HCT116 (cell line): ENCODE measurements around the gene UBTD2.

ENCODE experiments used
- SP1 ChIP-seq: IDR thresholded peaks from 2 replicates; pipeline ENCODE4 v1.6.1; 2012; ENCODE audit warnings: low read depth
- ZFX ChIP-seq: fragments of 450-650 bp; IDR thresholded peaks from 2 replicates; pipeline ENCODE4 v1.6.1; 2017
- TF ChIP-seq, protein P1 (sequence below): IDR thresholded peaks from 2 replicates; pipeline ENCODE4 v1.6.1; 2012; ENCODE audit warnings: low read depth
- TF ChIP-seq, protein P2 (sequence below), 3 experiments: fragments of 200-600 bp in 1 of 3; sonication (generic) in 1 of 3; IDR thresholded peaks in 2 of 3; conservative IDR thresholded peaks in 1 of 3; 2 replicates each; pipeline ENCODE4 v1.5.1; 2012 to 2017; ENCODE audit warnings: low read depth in 2 of 3, low read length in 2 of 3, antibody characterized with exemption in 1 of 3, borderline replicate concordance in 1 of 3, control low read depth in 1 of 3, mild to moderate bottlenecking in 1 of 3, mixed read lengths in 1 of 3, mixed run types in 1 of 3, moderate library complexity in 1 of 3; ENCODE audit not compliant: insufficient read depth in 1 of 3

DNA sequence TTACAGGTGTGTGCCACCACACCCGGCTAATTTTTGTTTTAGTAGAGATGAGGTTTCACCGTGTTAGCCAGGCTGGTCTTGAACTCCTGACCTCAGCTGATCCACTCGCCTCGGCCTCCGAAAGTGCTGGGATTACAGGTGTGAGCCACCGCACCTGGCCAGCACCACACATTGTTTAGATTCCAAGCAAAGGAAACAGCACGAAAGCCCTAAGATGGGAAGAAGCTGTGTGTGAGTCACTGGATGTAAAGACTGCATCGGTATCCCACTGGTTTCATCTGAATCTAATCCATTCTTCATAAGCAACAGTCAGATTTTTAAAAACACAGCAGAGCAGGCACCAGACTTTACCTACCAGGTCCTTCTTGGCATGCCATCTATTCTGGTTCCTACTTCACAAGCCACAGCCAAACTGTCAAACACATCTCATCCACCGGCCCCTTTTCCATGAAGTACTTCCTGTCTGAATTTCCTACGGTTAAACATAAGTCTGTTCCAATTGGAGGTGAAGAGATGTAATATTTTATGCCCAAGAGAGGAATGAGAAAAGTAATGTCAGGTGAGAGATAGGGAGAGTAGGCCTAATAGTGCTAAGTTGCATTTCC, 17.4 kb downstream of the UBTD2 start:
- TF ChIP-seq, protein P1, sequence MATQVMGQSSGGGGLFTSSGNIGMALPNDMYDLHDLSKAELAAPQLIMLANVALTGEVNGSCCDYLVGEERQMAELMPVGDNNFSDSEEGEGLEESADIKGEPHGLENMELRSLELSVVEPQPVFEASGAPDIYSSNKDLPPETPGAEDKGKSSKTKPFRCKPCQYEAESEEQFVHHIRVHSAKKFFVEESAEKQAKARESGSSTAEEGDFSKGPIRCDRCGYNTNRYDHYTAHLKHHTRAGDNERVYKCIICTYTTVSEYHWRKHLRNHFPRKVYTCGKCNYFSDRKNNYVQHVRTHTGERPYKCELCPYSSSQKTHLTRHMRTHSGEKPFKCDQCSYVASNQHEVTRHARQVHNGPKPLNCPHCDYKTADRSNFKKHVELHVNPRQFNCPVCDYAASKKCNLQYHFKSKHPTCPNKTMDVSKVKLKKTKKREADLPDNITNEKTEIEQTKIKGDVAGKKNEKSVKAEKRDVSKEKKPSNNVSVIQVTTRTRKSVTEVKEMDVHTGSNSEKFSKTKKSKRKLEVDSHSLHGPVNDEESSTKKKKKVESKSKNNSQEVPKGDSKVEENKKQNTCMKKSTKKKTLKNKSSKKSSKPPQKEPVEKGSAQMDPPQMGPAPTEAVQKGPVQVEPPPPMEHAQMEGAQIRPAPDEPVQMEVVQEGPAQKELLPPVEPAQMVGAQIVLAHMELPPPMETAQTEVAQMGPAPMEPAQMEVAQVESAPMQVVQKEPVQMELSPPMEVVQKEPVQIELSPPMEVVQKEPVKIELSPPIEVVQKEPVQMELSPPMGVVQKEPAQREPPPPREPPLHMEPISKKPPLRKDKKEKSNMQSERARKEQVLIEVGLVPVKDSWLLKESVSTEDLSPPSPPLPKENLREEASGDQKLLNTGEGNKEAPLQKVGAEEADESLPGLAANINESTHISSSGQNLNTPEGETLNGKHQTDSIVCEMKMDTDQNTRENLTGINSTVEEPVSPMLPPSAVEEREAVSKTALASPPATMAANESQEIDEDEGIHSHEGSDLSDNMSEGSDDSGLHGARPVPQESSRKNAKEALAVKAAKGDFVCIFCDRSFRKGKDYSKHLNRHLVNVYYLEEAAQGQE: no peak
- TF ChIP-seq ZFX: no peak
- TF ChIP-seq, protein P2, sequence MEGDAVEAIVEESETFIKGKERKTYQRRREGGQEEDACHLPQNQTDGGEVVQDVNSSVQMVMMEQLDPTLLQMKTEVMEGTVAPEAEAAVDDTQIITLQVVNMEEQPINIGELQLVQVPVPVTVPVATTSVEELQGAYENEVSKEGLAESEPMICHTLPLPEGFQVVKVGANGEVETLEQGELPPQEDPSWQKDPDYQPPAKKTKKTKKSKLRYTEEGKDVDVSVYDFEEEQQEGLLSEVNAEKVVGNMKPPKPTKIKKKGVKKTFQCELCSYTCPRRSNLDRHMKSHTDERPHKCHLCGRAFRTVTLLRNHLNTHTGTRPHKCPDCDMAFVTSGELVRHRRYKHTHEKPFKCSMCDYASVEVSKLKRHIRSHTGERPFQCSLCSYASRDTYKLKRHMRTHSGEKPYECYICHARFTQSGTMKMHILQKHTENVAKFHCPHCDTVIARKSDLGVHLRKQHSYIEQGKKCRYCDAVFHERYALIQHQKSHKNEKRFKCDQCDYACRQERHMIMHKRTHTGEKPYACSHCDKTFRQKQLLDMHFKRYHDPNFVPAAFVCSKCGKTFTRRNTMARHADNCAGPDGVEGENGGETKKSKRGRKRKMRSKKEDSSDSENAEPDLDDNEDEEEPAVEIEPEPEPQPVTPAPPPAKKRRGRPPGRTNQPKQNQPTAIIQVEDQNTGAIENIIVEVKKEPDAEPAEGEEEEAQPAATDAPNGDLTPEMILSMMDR (IDR thresholded peaks at IDR 0.05 in 2 of 3, conservative IDR thresholded peaks at IDR 0.05 in 1 of 3; ENCODE audit: borderline replicate concordance in 1 of 3, insufficient read depth in 1 of 3, low read depth in 2 of 3, low read length in 2 of 3): no peak
- TF ChIP-seq SP1: no peak
